Smooth muscle cell (in vitro differentiated cells): ENCODE measurements around the gene PDGFC. TPM values are rescaled to one million over a fixed set of nuclear protein-coding genes. Genes with fewer than 3 reads are reported as not detected.
A peak's percentile ranks its signal among the peaks of the same experiment; 100 is the strongest.

Experiments used
- DNase-seq: peaks from one replicate; lab custom pipeline; 2025; ENCODE audit not compliant: unreplicated experiment; lab: John Stamatoyannopoulos, UW
- H2AFZ ChIP-seq: fragments of 200-600 bp; sonication (generic); 2 replicates; pipeline ENCODE4 v1.6.0; 2016; ENCODE audit warnings: antibody characterized with exemption, low read depth, mild to moderate bottlenecking
- H3F3A ChIP-seq: fragments of 200-600 bp; sonication (generic); 2 replicates; pipeline ENCODE4 v1.6.0; 2017; ENCODE audit warnings: antibody characterized with exemption, low read depth
- H3K27ac ChIP-seq: fragments of 200-600 bp; sonication (generic); 2 replicates; pipeline ENCODE4 v1.5.1; 2016; ENCODE audit warnings: low read depth, mild to moderate bottlenecking
- H3K27me3 ChIP-seq: fragments of 200-600 bp; sonication (generic); 2 replicates; pipeline ENCODE4 v1.6.1; 2016; ENCODE audit warnings: low read depth, mild to moderate bottlenecking
- H3K36me3 ChIP-seq: fragments of 200-600 bp; sonication (generic); 2 replicates; pipeline ENCODE4 v1.5.1; 2016; ENCODE audit warnings: low read depth
- H3K4me1 ChIP-seq: fragments of 200-600 bp; sonication (generic); 2 replicates; pipeline ENCODE4 v1.5.1; 2016; ENCODE audit warnings: low read depth
- H3K4me2 ChIP-seq: fragments of 200-600 bp; sonication (generic); 2 replicates; pipeline ENCODE4 v1.6.0; 2016; ENCODE audit warnings: mild to moderate bottlenecking
- H3K4me3 ChIP-seq: fragments of 200-600 bp; sonication (generic); 2 replicates; pipeline ENCODE4 v1.5.1; 2016; ENCODE audit warnings: mild to moderate bottlenecking
- H3K79me2 ChIP-seq: fragments of 200-600 bp; sonication (generic); 2 replicates; pipeline ENCODE4 v1.6.0; 2016; ENCODE audit warnings: low read depth, mild to moderate bottlenecking
- H3K9ac ChIP-seq: fragments of 200-600 bp; sonication (generic); 2 replicates; pipeline ENCODE4 v1.6.0; 2016; ENCODE audit warnings: low read depth
- H3K9me3 ChIP-seq: fragments of 200-600 bp; sonication (generic); replicated peaks from 2 replicates; pipeline ENCODE4 v1.5.1; 2016; ENCODE audit warnings: low read depth
- H4K20me1 ChIP-seq: fragments of 200-600 bp; sonication (generic); 2 replicates; pipeline ENCODE4 v1.6.0; 2016; ENCODE audit warnings: low read depth
- CTCF ChIP-seq: fragments of 200-600 bp; sonication (generic); IDR thresholded peaks from 2 replicates; pipeline ENCODE4 v1.5.1; 2017; ENCODE audit warnings: borderline replicate concordance, mild to moderate bottlenecking, antibody characterized with exemption; ENCODE audit not compliant: insufficient read depth, poor library complexity, severe bottlenecking
- WGBS: methylation state at CpG from one replicate; pipeline ENCODE4 v1.1.7; 2016; ENCODE audit warnings: low lambda C conversion rate; 5-methylcytosine and 5-hydroxymethylcytosine counted together
- polyA plus RNA-seq: library from polyadenylated mRNA; unstranded; fragments of >200 nt; fragmentation: Nextera tagmentation; extraction: Ambion mirVana; gene quantifications from 2 replicates; pipeline ENCODE4 v1.2.1, GENCODE V29; 2016
- total RNA-seq: library from RNA; depleted of rRNA; stranded (reverse); fragments of >200 nt; gene quantifications from 2 replicates; pipeline ENCODE4 v1.2.3, GENCODE V29; 2014

PDGFC gene
- total and polyA plus RNA-seq, 2 experiments from 2014 or later: 56.5 to 135 TPM

GRCh38 chr4:156790866-156791265 lies 180.7 kb downstream of the PDGFC start:
- Histone ChIP-seq H3F3A (no peaks in the 10 kb centered on the region), H3K4me2 (peak overlapping the region; percentile 65), H3K36me3 (no peaks in the 10 kb centered on the region), H3K9me3 (no peaks in the 10 kb centered on the region), H3K27ac (no peak overlapping the region), H3K9ac (no peak overlapping the region), H2AFZ (no peak overlapping the region), H3K4me3 (no peak overlapping the region), H3K79me2 (no peaks in the 10 kb centered on the region), H3K4me1 (peaks cover 9% of the 10 kb centered on the region), H4K20me1 (peaks cover 64% of the 10 kb centered on the region), H3K27me3 (no peaks in the 10 kb centered on the region)
- TF ChIP-seq CTCF: no peak
- DNase-seq: no peak
- 4% methylated on average over 1 of the region's 1 CpG for WGBS

GRCh38 chr4:156788782-156789181 lies 182.8 kb downstream of the PDGFC start:
- H3K4me2 ChIP-seq: no peak overlapping the region
- no peaks in the 10 kb centered on the region for H3K9me3 ChIP-seq
- H4K20me1 ChIP-seq: peaks cover 47% of the 10 kb centered on the region
- H3F3A ChIP-seq: no peaks in the 10 kb centered on the region
- no peak overlapping the region for H2AFZ ChIP-seq
- no peaks in the 10 kb centered on the region for H3K79me2 ChIP-seq
- TF ChIP-seq CTCF: no peak
- H3K36me3 ChIP-seq: no peaks in the 10 kb centered on the region
- H3K4me3 ChIP-seq: no peak overlapping the region
- H3K9ac ChIP-seq: no peak overlapping the region
- peaks cover 9% of the 10 kb centered on the region for H3K4me1 ChIP-seq
- no peak overlapping the region for H3K27ac ChIP-seq
- no peaks in the 10 kb centered on the region for H3K27me3 ChIP-seq
- no peak for DNase-seq

GRCh38 chr4:156786713-156787112 lies 184.9 kb downstream of the PDGFC start:
- no peaks in the 10 kb centered on the region for H3K27me3 ChIP-seq
- no peak overlapping the region for H2AFZ ChIP-seq
- H4K20me1 ChIP-seq: peaks cover 33% of the 10 kb centered on the region
- no peak overlapping the region for H3K4me3 ChIP-seq
- H3F3A ChIP-seq: no peaks in the 10 kb centered on the region
- TF ChIP-seq CTCF: no peak
- DNase-seq: no peak
- no peak overlapping the region for H3K27ac ChIP-seq
- H3K4me2 ChIP-seq: no peak overlapping the region
- H3K36me3 ChIP-seq: no peaks in the 10 kb centered on the region
- H3K9me3 ChIP-seq: no peaks in the 10 kb centered on the region
- H3K4me1 ChIP-seq: peaks cover 9% of the 10 kb centered on the region
- H3K9ac ChIP-seq: no peak overlapping the region
- H3K79me2 ChIP-seq: no peaks in the 10 kb centered on the region

GRCh38 chr4:156784970-156785369 lies 186.6 kb downstream of the PDGFC start:
- no peak overlapping the region for H3K4me2 ChIP-seq
- WGBS: 94% methylated on average over 3 of the region's 3 CpGs
- no peaks in the 10 kb centered on the region for H3K79me2 ChIP-seq
- no peaks in the 10 kb centered on the region for H3F3A ChIP-seq
- H3K4me3 ChIP-seq: no peak overlapping the region
- H3K4me1 ChIP-seq: no peaks in the 10 kb centered on the region
- H4K20me1 ChIP-seq: peaks cover 16% of the 10 kb centered on the region
- H3K9me3 ChIP-seq: no peaks in the 10 kb centered on the region
- H3K9ac ChIP-seq: no peak overlapping the region
- no peak overlapping the region for H2AFZ ChIP-seq
- no peaks in the 10 kb centered on the region for H3K36me3 ChIP-seq
- TF ChIP-seq CTCF: no peak
- H3K27ac ChIP-seq: no peak overlapping the region
- no peak for DNase-seq
- no peaks in the 10 kb centered on the region for H3K27me3 ChIP-seq
